Hepatocyte (in vitro differentiated cells): Measurements from ENCODE around the gene TNP2.

Experiments used
- CTCF ChIP-seq: fragments of 200-600 bp; sonication (generic); IDR thresholded peaks from 2 replicates; pipeline ENCODE4 v1.5.1; 2016; ENCODE audit warnings: antibody characterized with exemption, mild to moderate bottlenecking; ENCODE audit not compliant: poor library complexity
- EZH2 ChIP-seq: fragments of 200-600 bp; sonication (generic); IDR thresholded peaks from 2 replicates; pipeline ENCODE4 v1.6.1; 2016; ENCODE audit warnings: antibody characterized with exemption, mild to moderate bottlenecking, borderline replicate concordance
- EZH2phosphoT487 ChIP-seq: fragments of 200-600 bp; sonication (generic); IDR thresholded peaks from one replicate; pipeline ENCODE4 v1.6.1; 2018; ENCODE audit warnings: antibody characterized with exemption, mild to moderate bottlenecking, low read depth, moderate library complexity; ENCODE audit not compliant: unreplicated experiment, severe bottlenecking

- TF ChIP-seq EZH2 (no peak), CTCF (no peak), EZH2phosphoT487 (no peak)
These were observed 39.7 kb downstream of the TNP2 start for GRCh38 chr16:11229432-11229831.
